Measurements from ENCODE around the gene GRB14.
"Not testable (repeated sequence)": the region's sequence is repeated elsewhere in the genome, so short reads cannot be mapped to it uniquely, and the experiment has no call there.

GRB14 gene

DNA sequence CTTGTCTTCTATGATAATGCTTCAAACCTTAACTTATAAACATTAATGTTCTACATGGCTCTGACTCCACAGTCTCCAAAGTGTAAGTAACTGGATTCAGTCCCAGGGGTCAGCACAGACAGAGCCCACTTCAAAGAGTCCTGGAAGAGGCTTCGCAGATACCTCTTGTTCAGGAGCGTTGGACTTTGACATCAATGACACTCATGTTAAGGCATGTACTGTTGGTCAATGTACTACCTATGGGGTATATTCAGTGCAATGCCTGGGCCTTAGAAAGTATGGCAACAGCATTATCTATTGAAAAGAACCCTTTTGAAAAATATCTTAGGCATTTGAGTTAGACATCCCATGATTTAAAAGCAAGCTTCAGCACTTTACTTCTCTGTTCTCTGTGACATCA is 143.1 kb downstream of the GRB14 start:
- TF ChIP-seq, protein P1, sequence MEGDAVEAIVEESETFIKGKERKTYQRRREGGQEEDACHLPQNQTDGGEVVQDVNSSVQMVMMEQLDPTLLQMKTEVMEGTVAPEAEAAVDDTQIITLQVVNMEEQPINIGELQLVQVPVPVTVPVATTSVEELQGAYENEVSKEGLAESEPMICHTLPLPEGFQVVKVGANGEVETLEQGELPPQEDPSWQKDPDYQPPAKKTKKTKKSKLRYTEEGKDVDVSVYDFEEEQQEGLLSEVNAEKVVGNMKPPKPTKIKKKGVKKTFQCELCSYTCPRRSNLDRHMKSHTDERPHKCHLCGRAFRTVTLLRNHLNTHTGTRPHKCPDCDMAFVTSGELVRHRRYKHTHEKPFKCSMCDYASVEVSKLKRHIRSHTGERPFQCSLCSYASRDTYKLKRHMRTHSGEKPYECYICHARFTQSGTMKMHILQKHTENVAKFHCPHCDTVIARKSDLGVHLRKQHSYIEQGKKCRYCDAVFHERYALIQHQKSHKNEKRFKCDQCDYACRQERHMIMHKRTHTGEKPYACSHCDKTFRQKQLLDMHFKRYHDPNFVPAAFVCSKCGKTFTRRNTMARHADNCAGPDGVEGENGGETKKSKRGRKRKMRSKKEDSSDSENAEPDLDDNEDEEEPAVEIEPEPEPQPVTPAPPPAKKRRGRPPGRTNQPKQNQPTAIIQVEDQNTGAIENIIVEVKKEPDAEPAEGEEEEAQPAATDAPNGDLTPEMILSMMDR (IDR thresholded peaks at IDR 0.05), result no peak
- H3K27me3 ChIP-seq, result no peaks in the 10 kb centered on the region
- no peaks in the 10 kb centered on the region for H3K9me3 ChIP-seq
- no peak overlapping the region for H3K27ac ChIP-seq
- intact Hi-C loops (cut with DNase I; ENCODE audit: low total_unique reads), result loop anchor here (5.0 kb wide), 1 partner anchor 1131 kb away; no protein-coding TSS in a partner anchor
- H3K36me3 ChIP-seq, result no peaks in the 10 kb centered on the region
- no peaks in the 10 kb centered on the region for H3K4me1 ChIP-seq
- no peak overlapping the region for H3K4me3 ChIP-seq
- no peak for DNase-seq

DNA sequence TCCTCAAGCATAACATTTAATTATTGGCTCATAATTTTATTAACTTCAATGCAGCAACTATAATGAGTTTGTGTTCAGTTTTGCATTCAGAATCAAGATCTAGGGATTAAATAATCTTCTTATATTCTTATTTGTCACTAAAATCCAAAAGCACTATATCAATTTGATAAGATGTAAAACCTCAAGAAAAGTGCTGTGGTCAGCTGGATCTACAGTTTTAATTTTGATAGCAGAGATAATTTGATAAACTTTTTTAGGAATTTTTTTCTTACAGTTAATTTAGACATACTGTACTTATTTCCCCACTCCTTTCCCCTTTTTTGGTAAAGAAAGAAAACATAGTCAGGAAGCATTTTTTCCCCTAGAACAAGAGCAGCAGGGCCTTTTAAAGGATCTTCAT is 146.4 kb downstream of the GRB14 start:
- no peaks in the 10 kb centered on the region for H3K27me3 ChIP-seq
- no peaks in the 10 kb centered on the region for H3K9me3 ChIP-seq
- intact Hi-C loops (cut with DNase I; ENCODE audit: low total_unique reads), result loop anchor here (5.0 kb wide), 1 partner anchor 1128 kb away; no protein-coding TSS in a partner anchor
- DNase-seq, result no peak
- H3K27ac ChIP-seq, result no peak overlapping the region
- TF ChIP-seq, protein P1 (IDR thresholded peaks at IDR 0.05), result no peak
- no peaks in the 10 kb centered on the region for H3K36me3 ChIP-seq
- no peaks in the 10 kb centered on the region for H3K4me1 ChIP-seq
- H3K4me3 ChIP-seq, result no peak overlapping the region

DNA sequence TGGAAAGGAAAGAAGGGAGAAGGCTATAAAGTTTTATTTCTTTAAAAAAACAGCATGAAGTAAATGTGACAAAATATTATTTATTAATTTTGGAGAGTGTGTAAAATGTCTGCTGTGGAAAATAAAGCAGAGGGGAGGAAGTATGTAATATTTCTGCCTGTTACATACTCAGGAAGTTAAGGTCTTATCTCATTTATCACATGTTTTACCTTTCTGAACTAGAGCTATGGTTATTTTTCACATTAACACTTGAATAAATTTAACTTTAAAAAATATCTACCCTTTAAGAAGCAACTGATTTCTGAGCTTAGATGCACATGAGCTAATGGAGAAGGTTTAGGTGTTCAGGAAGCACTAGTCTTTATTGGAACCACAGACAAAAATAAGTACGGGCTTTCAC is 148.3 kb downstream of the GRB14 start:
- TF ChIP-seq, protein P1 (IDR thresholded peaks at IDR 0.05), result no peak
- no peaks in the 10 kb centered on the region for H3K9me3 ChIP-seq
- DNase-seq, result no peak
- no peak overlapping the region for H3K4me3 ChIP-seq
- H3K27me3 ChIP-seq, result no peaks in the 10 kb centered on the region
- no peaks in the 10 kb centered on the region for H3K4me1 ChIP-seq
- intact Hi-C loops (cut with DNase I; ENCODE audit: low total_unique reads), result no loop called here
- H3K27ac ChIP-seq, result no peak overlapping the region
- H3K36me3 ChIP-seq, result no peaks in the 10 kb centered on the region

DNA sequence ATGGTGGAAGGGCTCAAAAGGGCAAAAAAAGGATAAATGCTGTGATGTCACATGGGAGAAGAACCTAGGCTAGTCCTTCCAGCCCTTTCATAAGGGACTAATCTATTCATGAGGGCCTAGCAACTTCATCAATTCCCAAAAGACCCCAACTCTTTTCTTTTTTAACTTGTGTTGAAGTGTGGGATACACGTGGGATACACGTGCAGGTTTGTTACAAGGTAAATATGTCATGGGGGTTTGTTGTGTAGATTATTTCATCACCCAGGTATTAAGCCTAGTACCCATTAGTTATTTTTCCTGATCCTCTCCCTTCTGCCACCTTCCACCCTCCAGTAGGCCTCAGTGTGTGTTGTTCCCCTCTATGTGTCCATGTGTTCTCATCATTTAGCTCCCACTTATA is 156.2 kb downstream of the GRB14 start:
- H3K36me3 ChIP-seq; H3K9me3 ChIP-seq; H3K27me3 ChIP-seq; DNase-seq; intact Hi-C loops (cut with DNase I; ENCODE audit: low total_unique reads); H3K4me1 ChIP-seq; H3K4me3 ChIP-seq; H3K27ac ChIP-seq: not testable (repeated sequence)

DNA sequence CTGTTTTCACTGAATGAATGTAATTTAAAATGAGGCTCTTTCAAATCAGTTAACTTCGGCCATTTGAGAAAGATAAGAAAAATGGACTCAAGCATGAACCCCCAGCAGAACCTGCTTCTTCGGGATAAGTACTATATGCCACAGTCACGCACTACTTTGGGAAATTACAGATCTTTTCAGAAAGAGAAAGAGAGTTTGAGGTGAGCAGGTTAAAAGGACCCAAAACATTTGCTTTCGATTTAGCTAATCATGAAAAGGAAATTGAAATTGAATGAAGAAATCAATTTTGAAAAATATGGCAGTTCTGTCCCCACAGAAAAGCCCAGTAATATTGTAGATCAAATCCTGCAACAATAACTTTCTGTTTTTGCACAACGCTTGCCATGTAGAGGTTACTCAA is 156.9 kb downstream of the GRB14 start:
- intact Hi-C loops (cut with DNase I; ENCODE audit: low total_unique reads), result no loop called here
- no peak overlapping the region for H3K27ac ChIP-seq
- H3K27me3 ChIP-seq, result no peaks in the 10 kb centered on the region

DNA sequence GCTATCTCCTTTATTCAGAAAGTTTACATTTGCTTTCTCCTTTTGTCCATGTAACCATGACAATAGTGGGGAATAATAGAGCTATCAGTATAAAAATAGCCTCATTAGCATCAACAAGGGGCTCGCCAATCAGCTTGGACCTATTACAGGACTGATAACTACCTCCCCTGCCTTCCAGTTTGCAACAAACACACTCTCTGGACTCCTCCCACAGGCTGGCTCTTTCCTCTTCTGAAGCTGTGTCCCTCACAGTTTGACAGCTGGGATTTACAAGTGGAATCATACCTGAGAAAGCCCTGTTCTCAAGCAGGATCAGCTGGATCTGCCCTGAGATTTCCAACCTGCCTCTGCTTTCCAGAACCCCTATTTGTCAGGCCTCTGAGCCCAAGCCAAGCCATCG is 162.5 kb downstream of the GRB14 start:
- no peak overlapping the region for H3K4me3 ChIP-seq
- TF ChIP-seq, protein P1 (IDR thresholded peaks at IDR 0.05), result no peak
- no peaks in the 10 kb centered on the region for H3K9me3 ChIP-seq
- no peaks in the 10 kb centered on the region for H3K27me3 ChIP-seq
- intact Hi-C loops (cut with DNase I; ENCODE audit: low total_unique reads), result no loop called here
- no peak overlapping the region for H3K27ac ChIP-seq
- no peaks in the 10 kb centered on the region for H3K4me1 ChIP-seq
- H3K36me3 ChIP-seq, result no peaks in the 10 kb centered on the region
- DNase-seq, result no peak

More for the DNA sequence above, 156.9 kb downstream of the GRB14 start:
- no peaks in the 10 kb centered on the region for H3K4me1 ChIP-seq
- TF ChIP-seq, protein P1 (IDR thresholded peaks at IDR 0.05), result no peak
- H3K36me3 ChIP-seq, result no peaks in the 10 kb centered on the region
- H3K4me3 ChIP-seq, result no peak overlapping the region
- DNase-seq, result no peak
- H3K9me3 ChIP-seq, result no peaks in the 10 kb centered on the region
